ENCODE data around the gene CTBP2.

CTBP2 gene

GRCh38 chr10:124992462-124993344 is 167.7 kb downstream of the CTBP2 start:
- Histone ChIP-seq H3K4me1 (ENCODE audit: control insufficient read depth, low read length) (no peaks in the 10 kb centered on the region), H3K9me2 (replicated peaks; ENCODE audit: control insufficient read depth, low read length) (no peaks in the 10 kb centered on the region), H3K27me3 (ENCODE audit: control insufficient read depth, low read length) (no peaks in the 10 kb centered on the region), H3K9me3 (ENCODE audit: control insufficient read depth, insufficient read depth, low read length) (no peaks in the 10 kb centered on the region), H3K79me2 (ENCODE audit: control insufficient read depth, low read length) (no peaks in the 10 kb centered on the region), H3K4me3 (ENCODE audit: low read length) (no peak overlapping the region), H3K4me2 (ENCODE audit: low read length) (no peak overlapping the region), H3K27ac (ENCODE audit: low read depth, low read length) (no peak overlapping the region), H3K36me3 (ENCODE audit: control insufficient read depth, low read length) (peaks cover 15% of the 10 kb centered on the region), H3F3A (ENCODE audit: control insufficient read depth, insufficient read depth) (no peaks in the 10 kb centered on the region), H4K20me1 (ENCODE audit: control insufficient read depth, insufficient read depth, low read depth, low read length) (no peaks in the 10 kb centered on the region)
- no peak for TF ChIP-seq EZH2phosphoT487 (IDR thresholded peaks at IDR 0.05; ENCODE audit: borderline replicate concordance, low read length)
- TF ChIP-seq, protein P1, sequence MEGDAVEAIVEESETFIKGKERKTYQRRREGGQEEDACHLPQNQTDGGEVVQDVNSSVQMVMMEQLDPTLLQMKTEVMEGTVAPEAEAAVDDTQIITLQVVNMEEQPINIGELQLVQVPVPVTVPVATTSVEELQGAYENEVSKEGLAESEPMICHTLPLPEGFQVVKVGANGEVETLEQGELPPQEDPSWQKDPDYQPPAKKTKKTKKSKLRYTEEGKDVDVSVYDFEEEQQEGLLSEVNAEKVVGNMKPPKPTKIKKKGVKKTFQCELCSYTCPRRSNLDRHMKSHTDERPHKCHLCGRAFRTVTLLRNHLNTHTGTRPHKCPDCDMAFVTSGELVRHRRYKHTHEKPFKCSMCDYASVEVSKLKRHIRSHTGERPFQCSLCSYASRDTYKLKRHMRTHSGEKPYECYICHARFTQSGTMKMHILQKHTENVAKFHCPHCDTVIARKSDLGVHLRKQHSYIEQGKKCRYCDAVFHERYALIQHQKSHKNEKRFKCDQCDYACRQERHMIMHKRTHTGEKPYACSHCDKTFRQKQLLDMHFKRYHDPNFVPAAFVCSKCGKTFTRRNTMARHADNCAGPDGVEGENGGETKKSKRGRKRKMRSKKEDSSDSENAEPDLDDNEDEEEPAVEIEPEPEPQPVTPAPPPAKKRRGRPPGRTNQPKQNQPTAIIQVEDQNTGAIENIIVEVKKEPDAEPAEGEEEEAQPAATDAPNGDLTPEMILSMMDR (IDR thresholded peaks at IDR 0.05; ENCODE audit: low read depth, low read length, poor library complexity, severe bottlenecking) = peak; percentile 69

GRCh38 chr10:124991835-124992234 is 168.5 kb downstream of the CTBP2 start:
- Histone ChIP-seq H3K4me1 (ENCODE audit: control insufficient read depth, low read length) (no peaks in the 10 kb centered on the region), H3F3A (ENCODE audit: control insufficient read depth, insufficient read depth) (no peaks in the 10 kb centered on the region), H3K4me2 (ENCODE audit: low read length) (no peak overlapping the region), H3K9me3 (ENCODE audit: control insufficient read depth, insufficient read depth, low read length) (no peaks in the 10 kb centered on the region), H3K79me2 (ENCODE audit: control insufficient read depth, low read length) (no peaks in the 10 kb centered on the region), H3K9me2 (replicated peaks; ENCODE audit: control insufficient read depth, low read length) (no peaks in the 10 kb centered on the region), H4K20me1 (ENCODE audit: control insufficient read depth, insufficient read depth, low read depth, low read length) (no peaks in the 10 kb centered on the region), H3K4me3 (ENCODE audit: low read length) (no peak overlapping the region), H3K27me3 (ENCODE audit: control insufficient read depth, low read length) (no peaks in the 10 kb centered on the region), H3K36me3 (ENCODE audit: control insufficient read depth, low read length) (peaks cover 19% of the 10 kb centered on the region), H3K27ac (ENCODE audit: low read depth, low read length) (no peak overlapping the region)
- TF ChIP-seq, protein P1 (IDR thresholded peaks at IDR 0.05; ENCODE audit: low read depth, low read length, poor library complexity, severe bottlenecking) = no peak
- no peak for TF ChIP-seq EZH2phosphoT487 (IDR thresholded peaks at IDR 0.05; ENCODE audit: borderline replicate concordance, low read length)

DNA sequence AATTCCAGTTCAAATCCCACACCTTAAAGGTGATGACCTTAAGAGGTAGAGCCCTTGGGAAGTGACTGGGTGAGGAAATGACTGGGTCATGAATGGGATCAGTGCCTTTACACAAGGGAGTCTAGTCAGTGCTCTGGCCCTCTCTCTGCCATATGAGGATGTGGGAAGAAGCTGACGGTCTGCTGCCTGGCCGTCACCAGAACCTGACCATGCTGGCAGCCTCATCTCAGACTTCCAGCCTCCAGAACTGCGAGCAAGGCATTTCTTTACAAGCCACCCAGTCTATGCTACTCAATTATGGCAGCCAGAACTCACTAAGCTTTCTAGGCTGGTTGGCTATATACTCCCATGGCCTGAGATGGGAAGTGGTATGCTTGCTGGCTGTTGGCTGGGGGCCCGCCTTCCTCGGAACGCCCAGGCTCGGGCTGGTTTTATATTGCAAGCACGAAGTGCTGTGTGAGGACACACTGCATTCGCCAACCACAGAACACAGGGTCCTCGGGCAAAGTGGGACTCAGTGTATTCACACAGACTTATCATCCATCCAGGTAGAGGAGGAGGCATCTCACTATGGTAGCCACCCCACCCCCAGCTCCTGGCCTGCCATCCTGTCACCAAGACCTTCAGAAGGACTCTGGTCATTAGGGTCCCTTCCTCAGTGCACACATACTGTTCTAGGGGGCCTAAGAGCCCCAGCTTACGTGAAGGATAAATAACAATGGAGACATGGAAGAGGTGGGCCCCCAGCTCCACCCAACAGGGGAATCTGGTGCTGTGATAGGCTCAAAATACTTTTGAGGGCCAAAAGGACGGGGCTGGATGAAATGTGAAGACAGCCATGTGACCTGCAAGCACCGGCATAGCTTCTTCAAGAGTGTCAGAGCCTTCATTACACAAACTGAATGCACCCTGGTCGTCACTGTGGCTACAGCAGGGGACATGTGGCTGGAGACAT is 169.4 kb downstream of the CTBP2 start:
- H3K27me3 ChIP-seq (ENCODE audit: control insufficient read depth, low read length) = no peaks in the 10 kb centered on the region
- H3K9me2 ChIP-seq (replicated peaks; ENCODE audit: control insufficient read depth, low read length) = no peaks in the 10 kb centered on the region
- no peak overlapping the region for H3K27ac ChIP-seq (ENCODE audit: low read depth, low read length)
- TF ChIP-seq, protein P1 (IDR thresholded peaks at IDR 0.05; ENCODE audit: low read depth, low read length, poor library complexity, severe bottlenecking) = no peak
- TF ChIP-seq EZH2phosphoT487 (IDR thresholded peaks at IDR 0.05; ENCODE audit: borderline replicate concordance, low read length) = no peak
- no peak overlapping the region for H3K4me3 ChIP-seq (ENCODE audit: low read length)
- H3K9me3 ChIP-seq (ENCODE audit: control insufficient read depth, insufficient read depth, low read length) = no peaks in the 10 kb centered on the region
- H3K79me2 ChIP-seq (ENCODE audit: control insufficient read depth, low read length) = no peaks in the 10 kb centered on the region
- H3K36me3 ChIP-seq (ENCODE audit: control insufficient read depth, low read length) = peaks cover 21% of the 10 kb centered on the region
- H3K4me2 ChIP-seq (ENCODE audit: low read length) = no peak overlapping the region
- no peaks in the 10 kb centered on the region for H3K4me1 ChIP-seq (ENCODE audit: control insufficient read depth, low read length)
- H3F3A ChIP-seq (ENCODE audit: control insufficient read depth, insufficient read depth) = no peaks in the 10 kb centered on the region
- no peaks in the 10 kb centered on the region for H4K20me1 ChIP-seq (ENCODE audit: control insufficient read depth, insufficient read depth, low read depth, low read length)
